ENCODE measurements around the gene IL17B.

Gene IL17B

GRCh38 chr5:149376711-149377447 is 2.2 kb downstream of the IL17B start:
- DNase-seq (ENCODE audit: low read depth in 2 of 2) = no peak

- no peak for DNase-seq (ENCODE audit: low read depth in 2 of 2)
Measured at GRCh38 chr5:149376104-149376503, 3.0 kb downstream of the IL17B start.

GRCh38 chr5:149375434-149375833 is 3.7 kb downstream of the IL17B start:
- no peak for DNase-seq (ENCODE audit: low read depth in 2 of 2)

- DNase-seq (ENCODE audit: low read depth in 2 of 2) = no peak
Measured at GRCh38 chr5:149374801-149375200, 4.3 kb downstream of the IL17B start.

GRCh38 chr5:149374303-149374702 is 4.8 kb downstream of the IL17B start:
- no peak for DNase-seq (ENCODE audit: low read depth in 2 of 2)

- DNase-seq (ENCODE audit: low read depth in 2 of 2) = no peak
Measured at GRCh38 chr5:149372932-149373331, 6.2 kb downstream of the IL17B start.

- no peak for DNase-seq (ENCODE audit: low read depth in 2 of 2)
Measured at GRCh38 chr5:149372076-149372795, 6.9 kb downstream of the IL17B start.

- DNase-seq (ENCODE audit: low read depth in 2 of 2) = peak; percentile 54 to 59
Measured at GRCh38 chr5:149371296-149371962, 7.7 kb downstream of the IL17B start.

- no peak for DNase-seq (ENCODE audit: low read depth in 2 of 2)
Measured at GRCh38 chr5:149370878-149371277, 8.2 kb downstream of the IL17B start.

GRCh38 chr5:149367972-149368645 is 11.0 kb downstream of the IL17B start:
- DNase-seq (ENCODE audit: low read depth in 2 of 2) = no peak

- DNase-seq (ENCODE audit: low read depth in 2 of 2) = peak; percentile 44 to 48
Measured at GRCh38 chr5:149367249-149367971, 11.7 kb downstream of the IL17B start.

- no peak for DNase-seq (ENCODE audit: low read depth in 2 of 2)
Measured at GRCh38 chr5:149366169-149366729, 12.8 kb downstream of the IL17B start.

- DNase-seq (ENCODE audit: low read depth in 2 of 2) = no peak
Measured at GRCh38 chr5:149365418-149365817, 13.7 kb downstream of the IL17B start.

- no peak for DNase-seq (ENCODE audit: low read depth in 2 of 2)
Measured at GRCh38 chr5:149364719-149365118, 14.4 kb downstream of the IL17B start.

- DNase-seq (ENCODE audit: low read depth in 2 of 2) = no peak
Measured at GRCh38 chr5:149363936-149364335, 15.2 kb downstream of the IL17B start.

GRCh38 chr5:149363358-149363757 is 15.7 kb downstream of the IL17B start:
- DNase-seq (ENCODE audit: low read depth in 2 of 2) = no peak

GRCh38 chr5:149362541-149362940 is 16.6 kb downstream of the IL17B start:
- DNase-seq (ENCODE audit: low read depth in 2 of 2) = no peak

- no peak for DNase-seq (ENCODE audit: low read depth in 2 of 2)
Measured at GRCh38 chr5:149360272-149360671, 18.8 kb downstream of the IL17B start.

GRCh38 chr5:149358868-149359495 is 20.1 kb downstream of the IL17B start:
- no peak for DNase-seq (ENCODE audit: low read depth in 2 of 2)

GRCh38 chr5:149358294-149358651 is 20.8 kb downstream of the IL17B start:
- no peak for DNase-seq (ENCODE audit: low read depth in 2 of 2)
